GM12891 (cell line): Measurements from ENCODE around the gene GMPPA.

Experiments
- DNase-seq: peaks from one replicate; pipeline ENCODE4 v3.0.0; 2011; ENCODE audit warnings: low spot score; ENCODE audit not compliant: insufficient read length
- FAIRE-seq: peaks from 2 replicates; lab custom pipeline; 2011; peaks lifted over from hg19 to GRCh38; lab: Jason Lieb, UNC
- PAX5 ChIP-seq: IDR thresholded peaks from 2 replicates; pipeline ENCODE4 v1.6.1; 2011; ENCODE audit warnings: low read length, moderate library complexity, mild to moderate bottlenecking; ENCODE audit not compliant: insufficient read depth, severe bottlenecking
- POLR2A ChIP-seq: IDR thresholded peaks from 2 replicates; pipeline ENCODE4 v1.6.1; 2011; ENCODE audit warnings: low read depth, low read length, control low read depth
- POLR2AphosphoS5 ChIP-seq: IDR thresholded peaks from 2 replicates; pipeline ENCODE4 v1.6.1; 2011; ENCODE audit warnings: low read depth, low read length, control low read depth
- POU2F2 ChIP-seq: IDR thresholded peaks from 2 replicates; pipeline ENCODE4 v1.6.1; 2011; ENCODE audit warnings: low read depth, mild to moderate bottlenecking, control low read depth, low read length, moderate library complexity
- SPI1 ChIP-seq: IDR thresholded peaks from 2 replicates; pipeline ENCODE4 v1.6.1; 2011; ENCODE audit warnings: low read depth, low read length, control low read depth
- TAF1 ChIP-seq: IDR thresholded peaks from 2 replicates; pipeline ENCODE4 v1.6.1; 2011; ENCODE audit warnings: low read depth, low read length, control low read depth

GMPPA gene

GRCh38 chr2:219475697-219476651 is 22.7 kb upstream of the GMPPA start:
- peak; percentile 74 for DNase-seq
- peak; percentile 74 for FAIRE-seq
- TF ChIP-seq POU2F2 (no peak), POLR2AphosphoS5 (no peak), POLR2A (no peak), SPI1 (no peak), PAX5 (no peak), TAF1 (no peak)

DNA sequence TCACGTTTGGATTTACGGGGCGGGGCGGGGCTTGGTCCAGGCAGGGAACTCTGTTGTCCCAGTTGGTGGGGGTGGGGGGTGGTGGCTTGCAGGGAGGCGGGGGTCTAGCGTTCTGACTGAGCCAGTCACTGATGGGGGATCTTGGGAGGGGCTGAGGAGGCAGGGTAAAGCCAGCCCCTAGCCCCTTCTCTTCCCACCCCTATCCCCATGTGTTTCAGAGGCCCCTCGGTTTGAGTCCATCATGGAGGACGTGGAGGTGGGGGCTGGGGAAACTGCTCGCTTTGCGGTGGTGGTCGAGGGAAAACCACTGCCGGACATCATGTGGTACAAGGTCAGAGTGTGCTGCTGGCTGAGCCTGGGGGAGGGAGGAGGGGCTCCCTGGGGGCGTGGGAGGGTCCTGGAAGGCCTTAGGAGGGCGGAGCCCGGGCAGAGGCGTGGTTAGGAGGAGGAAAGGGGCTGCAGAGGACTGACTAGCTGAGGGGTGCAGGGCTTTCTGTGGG is 22.0 kb upstream of the GMPPA start:
- FAIRE-seq = no peak
- no peak for DNase-seq
- TF ChIP-seq POLR2AphosphoS5 (no peak), POU2F2 (no peak), PAX5 (no peak), SPI1 (no peak), POLR2A (no peak), TAF1 (no peak)

GRCh38 chr2:219477179-219477578 is 21.5 kb upstream of the GMPPA start:
- no peak for TF ChIP-seq PAX5
- no peak for TF ChIP-seq POLR2AphosphoS5
- no peak for TF ChIP-seq POU2F2
- no peak for TF ChIP-seq SPI1
- no peak for TF ChIP-seq TAF1
- TF ChIP-seq POLR2A = no peak
- no peak for DNase-seq
- no peak for FAIRE-seq

- no peak for DNase-seq
- TF ChIP-seq POLR2AphosphoS5 (no peak), POLR2A (no peak), TAF1 (no peak), PAX5 (no peak), SPI1 (no peak), POU2F2 (no peak)
- no peak for FAIRE-seq
Measured at GRCh38 chr2:219477815-219478214, 20.9 kb upstream of the GMPPA start.

GRCh38 chr2:219478916-219479315 is 19.8 kb upstream of the GMPPA start:
- FAIRE-seq (no peak), DNase-seq (no peak)
- TF ChIP-seq TAF1 (no peak), POLR2AphosphoS5 (no peak), SPI1 (no peak), PAX5 (no peak), POU2F2 (no peak), POLR2A (no peak)

GRCh38 chr2:219480004-219480403 is 18.7 kb upstream of the GMPPA start:
- TF ChIP-seq POLR2AphosphoS5 = no peak
- no peak for TF ChIP-seq POLR2A
- TF ChIP-seq SPI1 = no peak
- TF ChIP-seq POU2F2 = no peak
- TF ChIP-seq PAX5 = no peak
- no peak for TF ChIP-seq TAF1
- DNase-seq = no peak
- no peak for FAIRE-seq

DNA sequence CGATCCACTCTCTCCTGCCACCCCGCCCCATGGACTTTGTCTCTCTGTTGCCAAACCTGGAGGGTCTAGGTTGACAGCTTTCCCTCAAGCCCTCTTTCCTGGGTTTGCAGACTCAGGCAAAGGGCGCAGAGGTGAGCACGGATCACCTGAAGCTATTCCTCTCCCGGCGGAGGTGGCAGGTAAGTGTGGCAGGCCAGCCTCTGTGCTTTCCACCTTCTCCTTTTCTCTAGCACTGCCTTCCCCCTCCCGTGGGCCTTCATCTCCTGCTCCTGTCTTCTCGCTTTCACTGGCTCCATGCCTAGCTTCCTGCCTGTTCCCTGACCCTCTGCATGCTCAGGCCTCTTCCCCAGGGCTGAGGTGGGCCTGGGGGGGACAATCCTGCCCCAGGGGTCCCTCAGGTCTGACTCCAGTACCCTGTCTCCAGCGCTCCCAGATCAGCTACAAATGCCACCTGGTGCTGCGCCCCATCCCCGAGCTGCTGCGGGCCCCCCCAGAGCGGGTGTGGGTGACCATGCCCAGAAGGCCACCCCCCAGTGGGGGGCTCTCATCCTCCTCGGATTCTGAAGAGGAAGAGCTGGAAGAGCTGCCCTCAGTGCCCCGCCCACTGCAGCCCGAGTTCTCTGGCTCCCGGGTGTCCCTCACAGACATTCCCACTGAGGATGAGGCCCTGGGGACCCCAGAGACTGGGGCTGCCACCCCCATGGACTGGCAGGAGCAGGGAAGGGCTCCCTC is 15.9 kb upstream of the GMPPA start:
- FAIRE-seq = no peak
- DNase-seq = no peak
- no peak for TF ChIP-seq POLR2AphosphoS5
- TF ChIP-seq POLR2A = no peak
- TF ChIP-seq SPI1 = no peak
- no peak for TF ChIP-seq POU2F2
- TF ChIP-seq PAX5 = no peak
- no peak for TF ChIP-seq TAF1

GRCh38 chr2:219483451-219484342 is 15.0 kb upstream of the GMPPA start:
- TF ChIP-seq POLR2AphosphoS5 (no peak), TAF1 (no peak)
- FAIRE-seq (no peak), DNase-seq (no peak)

GRCh38 chr2:219484343-219485200 is 14.1 kb upstream of the GMPPA start:
- no peak for FAIRE-seq
- no peak for DNase-seq
- TF ChIP-seq POU2F2 (no peak), SPI1 (no peak), POLR2AphosphoS5 (no peak), PAX5 (no peak), POLR2A (no peak), TAF1 (no peak)
